ENCODE measurements around the gene MAEA. TPM values are rescaled to one million over a fixed set of nuclear protein-coding genes. Genes with fewer than 3 reads are reported as not detected.

The MAEA gene
- total RNA-seq, 1 donor from 2014 or later, result 38.2 TPM

DNA sequence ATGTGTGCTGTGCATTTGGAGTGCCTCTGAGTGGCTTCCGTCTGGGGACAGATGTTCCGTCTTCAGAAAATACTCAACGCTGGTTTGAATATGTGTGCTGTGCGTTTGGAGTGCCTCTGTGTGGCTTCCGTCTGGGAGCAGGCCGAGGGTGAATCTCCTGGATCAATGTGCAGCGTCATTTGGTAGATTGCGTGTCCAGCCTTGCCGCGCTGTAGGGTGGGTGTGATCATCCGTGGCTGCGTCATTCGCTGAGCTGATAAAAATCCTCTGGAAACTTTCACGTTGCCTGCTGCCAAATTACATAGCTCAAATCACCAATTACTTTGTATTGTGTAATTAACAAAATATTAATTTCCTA is 69.4 kb downstream of the MAEA start:
- Histone ChIP-seq H3K4me1 (no peaks in the 10 kb centered on the region), H3K9me3 (ENCODE audit: low read depth) (no peaks in the 10 kb centered on the region), H3K36me3 (no peaks in the 10 kb centered on the region), H3K27me3 (no peaks in the 10 kb centered on the region), H2AFZ (replicated peaks) (no peak overlapping the region), H3K4me3 (no peak overlapping the region), H4K20me1 (ENCODE audit: low read depth) (peaks cover 2% of the 10 kb centered on the region), H3K27ac (no peak overlapping the region), H3K79me2 (ENCODE audit: low read depth) (no peaks in the 10 kb centered on the region), H3K4me2 (no peak overlapping the region), H3K9ac (no peak overlapping the region), H3F3A (ENCODE audit: low read depth) (no peaks in the 10 kb centered on the region)
- Mint-ChIP-seq H3K4me3 (no peak overlapping the region), H3K27me3 (ENCODE audit: insufficient read depth, low read depth) (peaks cover 6% of the 10 kb centered on the region), H3K4me1 (peaks cover 7% of the 10 kb centered on the region), H3K9me3 (no peaks in the 10 kb centered on the region), H3K27ac (no peak overlapping the region), H3K36me3 (no peaks in the 10 kb centered on the region)
- no peak for DNase-seq (ENCODE audit: low spot score)
- TF ChIP-seq, protein P1, sequence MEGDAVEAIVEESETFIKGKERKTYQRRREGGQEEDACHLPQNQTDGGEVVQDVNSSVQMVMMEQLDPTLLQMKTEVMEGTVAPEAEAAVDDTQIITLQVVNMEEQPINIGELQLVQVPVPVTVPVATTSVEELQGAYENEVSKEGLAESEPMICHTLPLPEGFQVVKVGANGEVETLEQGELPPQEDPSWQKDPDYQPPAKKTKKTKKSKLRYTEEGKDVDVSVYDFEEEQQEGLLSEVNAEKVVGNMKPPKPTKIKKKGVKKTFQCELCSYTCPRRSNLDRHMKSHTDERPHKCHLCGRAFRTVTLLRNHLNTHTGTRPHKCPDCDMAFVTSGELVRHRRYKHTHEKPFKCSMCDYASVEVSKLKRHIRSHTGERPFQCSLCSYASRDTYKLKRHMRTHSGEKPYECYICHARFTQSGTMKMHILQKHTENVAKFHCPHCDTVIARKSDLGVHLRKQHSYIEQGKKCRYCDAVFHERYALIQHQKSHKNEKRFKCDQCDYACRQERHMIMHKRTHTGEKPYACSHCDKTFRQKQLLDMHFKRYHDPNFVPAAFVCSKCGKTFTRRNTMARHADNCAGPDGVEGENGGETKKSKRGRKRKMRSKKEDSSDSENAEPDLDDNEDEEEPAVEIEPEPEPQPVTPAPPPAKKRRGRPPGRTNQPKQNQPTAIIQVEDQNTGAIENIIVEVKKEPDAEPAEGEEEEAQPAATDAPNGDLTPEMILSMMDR (IDR thresholded peaks at IDR 0.05), result no peak
- TF ChIP-seq EZH2 (IDR thresholded peaks at IDR 0.05) (no peak), EZH2phosphoT487 (IDR thresholded peaks at IDR 0.05) (no peak)

DNA sequence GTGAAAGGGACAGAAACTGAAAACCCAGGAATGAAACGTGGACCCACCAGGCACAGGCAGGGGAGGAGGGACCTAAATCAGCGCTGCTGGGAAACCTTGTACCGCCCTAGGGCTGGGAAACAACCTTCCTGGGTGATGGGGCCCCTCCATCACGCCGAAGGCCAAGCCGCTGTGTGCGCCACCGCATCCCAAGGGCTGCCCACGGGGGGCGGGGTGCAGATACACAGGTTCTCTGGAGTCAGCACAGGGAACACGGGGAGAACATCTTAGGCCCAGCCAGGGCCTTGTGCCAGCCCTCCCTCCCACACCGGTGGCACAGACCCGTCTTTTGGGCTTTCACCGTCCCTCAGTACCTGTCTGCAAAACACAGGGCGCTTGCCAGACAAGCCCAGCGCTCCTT is 70.3 kb downstream of the MAEA start:
- no peaks in the 10 kb centered on the region for H3K9me3 ChIP-seq (ENCODE audit: low read depth)
- DNase-seq (ENCODE audit: low spot score), result no peak
- no peak overlapping the region for H3K27ac ChIP-seq
- Mint-ChIP-seq H3K4me3 (no peak overlapping the region), H3K4me1 (peaks cover 7% of the 10 kb centered on the region), H3K9me3 (no peaks in the 10 kb centered on the region), H3K27me3 (ENCODE audit: insufficient read depth, low read depth) (peaks cover 6% of the 10 kb centered on the region), H3K27ac (no peak overlapping the region), H3K36me3 (no peaks in the 10 kb centered on the region)
- no peak overlapping the region for H3K4me2 ChIP-seq
- H3K4me3 ChIP-seq, result no peak overlapping the region
- H3K9ac ChIP-seq, result no peak overlapping the region
- H3K4me1 ChIP-seq, result no peaks in the 10 kb centered on the region
- no peaks in the 10 kb centered on the region for H3K79me2 ChIP-seq (ENCODE audit: low read depth)
- no peaks in the 10 kb centered on the region for H3F3A ChIP-seq (ENCODE audit: low read depth)
- no peak overlapping the region for H2AFZ ChIP-seq (replicated peaks)
- no peaks in the 10 kb centered on the region for H3K27me3 ChIP-seq
- peaks cover 2% of the 10 kb centered on the region for H4K20me1 ChIP-seq (ENCODE audit: low read depth)
- TF ChIP-seq, protein P1 (IDR thresholded peaks at IDR 0.05), result no peak
- TF ChIP-seq EZH2 (IDR thresholded peaks at IDR 0.05) (no peak), EZH2phosphoT487 (IDR thresholded peaks at IDR 0.05) (no peak)
- no peaks in the 10 kb centered on the region for H3K36me3 ChIP-seq

DNA sequence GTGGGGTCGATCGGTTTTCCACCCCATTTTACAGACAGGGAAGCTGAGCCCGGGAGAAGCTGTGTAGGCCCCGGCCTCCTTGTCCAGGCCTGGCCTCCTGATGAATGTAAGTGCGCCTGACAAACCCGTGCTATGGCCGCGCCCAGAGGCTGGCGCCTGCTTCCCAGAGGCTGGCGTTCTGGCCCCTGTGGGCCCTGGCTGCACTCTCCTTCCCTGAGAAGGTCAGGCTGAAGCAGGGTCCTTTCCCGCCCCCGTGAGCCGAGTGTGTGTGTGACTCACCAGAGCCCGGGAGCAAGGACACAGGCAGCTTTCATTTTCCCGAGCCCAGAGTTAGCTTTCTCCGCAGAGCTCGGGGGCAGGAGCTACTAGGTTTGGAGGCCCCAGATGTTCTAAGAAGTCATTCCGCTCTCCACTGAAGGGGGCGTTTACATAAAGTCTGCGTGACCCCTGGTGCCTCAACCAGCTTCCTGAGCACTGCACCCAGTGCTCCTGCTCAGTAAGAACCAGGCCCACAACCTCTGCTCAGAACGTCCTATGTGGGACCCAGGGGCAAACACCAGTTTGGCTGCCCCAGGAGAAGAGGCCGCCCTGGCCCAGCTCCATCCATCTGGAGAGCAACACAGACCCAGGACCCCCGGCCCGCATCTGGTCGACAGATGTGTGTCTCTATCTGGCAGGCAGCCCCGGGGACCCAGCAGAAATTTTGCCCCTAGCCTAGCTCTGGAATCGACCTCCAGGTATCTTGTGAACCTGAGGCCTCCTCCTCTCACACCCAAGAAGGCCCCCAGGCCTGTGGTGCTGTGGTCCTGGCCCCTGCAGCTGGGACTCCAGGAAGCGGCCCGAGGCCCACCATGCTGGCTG is 71.0 kb downstream of the MAEA start:
- H3K36me3 Mint-ChIP-seq, result no peaks in the 10 kb centered on the region
- no peaks in the 10 kb centered on the region for H3K9me3 Mint-ChIP-seq
- no peaks in the 10 kb centered on the region for H3K36me3 ChIP-seq
- H3K27ac Mint-ChIP-seq, result no peak overlapping the region
- no peaks in the 10 kb centered on the region for H3K27me3 ChIP-seq
- H3K27me3 Mint-ChIP-seq (ENCODE audit: insufficient read depth, low read depth), result peaks cover 6% of the 10 kb centered on the region
- H2AFZ ChIP-seq (replicated peaks), result no peak overlapping the region
- H3K4me3 Mint-ChIP-seq, result no peak overlapping the region
- no peak for DNase-seq (ENCODE audit: low spot score)
- H3K4me3 ChIP-seq, result no peak overlapping the region
- TF ChIP-seq EZH2 (IDR thresholded peaks at IDR 0.05) (no peak), EZH2phosphoT487 (IDR thresholded peaks at IDR 0.05) (no peak)
- TF ChIP-seq, protein P1 (IDR thresholded peaks at IDR 0.05), result no peak
- H3K79me2 ChIP-seq (ENCODE audit: low read depth), result no peaks in the 10 kb centered on the region
- no peaks in the 10 kb centered on the region for H3F3A ChIP-seq (ENCODE audit: low read depth)
- no peaks in the 10 kb centered on the region for H3K4me1 ChIP-seq
- H3K27ac ChIP-seq, result no peak overlapping the region
- no peaks in the 10 kb centered on the region for H3K9me3 ChIP-seq (ENCODE audit: low read depth)
- peaks cover 2% of the 10 kb centered on the region for H4K20me1 ChIP-seq (ENCODE audit: low read depth)
- no peak overlapping the region for H3K9ac ChIP-seq
- H3K4me1 Mint-ChIP-seq, result peaks cover 7% of the 10 kb centered on the region
- H3K4me2 ChIP-seq, result no peak overlapping the region
